Measurements from ENCODE around the gene IL17C.

The IL17C gene

DNA sequence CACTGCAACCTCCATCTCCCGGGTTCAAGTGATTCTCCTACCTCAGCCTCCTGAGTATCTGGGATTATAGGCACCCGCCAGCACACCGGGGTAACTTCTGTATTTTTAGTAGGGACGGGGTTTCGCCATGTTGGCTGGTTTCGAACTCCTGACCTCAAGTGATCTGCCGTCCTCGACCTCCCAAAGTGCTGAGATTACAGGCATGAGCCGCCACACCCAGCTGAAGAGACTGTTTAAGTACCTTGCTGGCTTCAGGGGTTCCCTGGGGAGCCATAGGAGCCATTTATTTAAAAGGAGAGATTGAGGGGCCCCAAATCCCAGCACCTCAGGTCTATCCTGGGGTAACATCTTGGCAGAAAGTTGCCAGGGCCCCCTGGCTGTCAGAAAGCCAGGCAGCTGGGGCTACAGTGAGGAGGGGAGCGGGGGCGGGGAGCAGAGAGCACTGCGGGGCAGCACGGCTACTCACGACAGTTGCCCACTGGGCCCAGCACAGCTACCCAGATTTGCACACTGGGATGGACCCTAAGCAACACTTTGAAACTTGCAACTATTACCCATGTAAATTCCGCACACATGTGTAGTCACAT lies 46.3 kb downstream of the IL17C start:
- no peak for DNase-seq (ENCODE audit: low read depth, low spot score)

DNA sequence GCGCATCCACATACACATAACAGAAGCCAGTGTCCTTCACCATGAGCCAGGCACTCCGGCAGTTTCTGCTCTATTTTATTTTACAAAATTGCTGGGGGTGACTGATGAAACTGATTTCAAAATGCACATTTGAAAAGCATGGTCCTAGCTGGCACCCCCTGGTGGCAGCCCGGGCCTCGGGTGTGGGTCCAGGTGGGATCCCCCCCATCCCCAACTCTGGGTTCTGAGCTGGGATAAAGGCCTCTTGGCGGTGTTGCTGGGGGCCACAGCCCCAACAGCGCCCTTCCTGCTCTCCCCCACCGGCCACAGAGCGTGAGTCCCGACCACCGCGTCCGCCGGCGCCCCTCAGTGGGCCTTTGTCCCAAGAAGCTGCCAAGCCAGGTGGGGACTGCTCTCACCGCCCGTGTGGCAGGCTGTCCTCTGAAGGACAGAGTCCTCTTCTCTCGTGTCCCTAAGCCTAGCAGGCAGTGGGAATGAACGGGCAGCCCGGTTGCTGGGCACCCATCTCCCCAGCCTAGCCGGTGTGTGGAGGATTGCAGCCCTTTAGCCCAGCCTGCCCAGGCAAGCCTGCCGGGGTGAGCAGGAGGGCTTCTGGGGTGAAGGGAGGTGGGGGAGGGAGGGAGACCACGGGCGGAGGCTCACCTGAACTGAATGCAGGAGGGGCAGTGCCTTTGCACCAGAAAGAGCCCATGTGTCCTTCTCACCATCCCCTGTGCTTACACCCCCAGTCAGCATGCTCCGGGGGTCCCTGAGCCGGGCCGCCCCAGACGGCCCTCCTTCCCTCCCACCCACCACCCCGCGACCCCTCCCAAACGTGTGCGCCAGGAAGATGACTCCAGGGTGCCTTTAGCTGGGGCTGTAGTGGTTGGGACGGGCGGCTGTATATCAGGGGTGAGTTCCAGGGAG lies 47.0 kb downstream of the IL17C start:
- no peak for DNase-seq (ENCODE audit: low read depth, low spot score)

DNA sequence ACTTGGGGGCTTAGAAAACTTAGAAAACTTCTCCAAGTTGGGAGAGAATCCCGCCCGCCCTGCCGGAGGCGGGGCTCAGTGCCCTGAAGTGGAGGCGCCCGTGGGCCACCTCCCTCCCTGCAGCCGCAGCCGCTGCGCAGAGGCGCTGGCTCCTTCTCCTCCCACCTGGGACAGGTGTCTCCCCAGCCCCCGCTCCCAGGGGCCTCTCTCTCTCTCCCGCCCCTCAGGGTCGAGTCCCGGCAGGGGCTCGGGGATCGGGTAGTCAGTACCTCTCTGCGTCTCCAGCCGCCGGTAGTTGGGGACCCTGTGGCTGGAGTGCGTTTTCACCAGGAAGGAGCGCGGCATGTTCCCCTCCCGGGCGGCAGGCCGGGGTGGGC lies 47.7 kb downstream of the IL17C start:
- DNase-seq (ENCODE audit: low read depth, low spot score) = no peak

DNA sequence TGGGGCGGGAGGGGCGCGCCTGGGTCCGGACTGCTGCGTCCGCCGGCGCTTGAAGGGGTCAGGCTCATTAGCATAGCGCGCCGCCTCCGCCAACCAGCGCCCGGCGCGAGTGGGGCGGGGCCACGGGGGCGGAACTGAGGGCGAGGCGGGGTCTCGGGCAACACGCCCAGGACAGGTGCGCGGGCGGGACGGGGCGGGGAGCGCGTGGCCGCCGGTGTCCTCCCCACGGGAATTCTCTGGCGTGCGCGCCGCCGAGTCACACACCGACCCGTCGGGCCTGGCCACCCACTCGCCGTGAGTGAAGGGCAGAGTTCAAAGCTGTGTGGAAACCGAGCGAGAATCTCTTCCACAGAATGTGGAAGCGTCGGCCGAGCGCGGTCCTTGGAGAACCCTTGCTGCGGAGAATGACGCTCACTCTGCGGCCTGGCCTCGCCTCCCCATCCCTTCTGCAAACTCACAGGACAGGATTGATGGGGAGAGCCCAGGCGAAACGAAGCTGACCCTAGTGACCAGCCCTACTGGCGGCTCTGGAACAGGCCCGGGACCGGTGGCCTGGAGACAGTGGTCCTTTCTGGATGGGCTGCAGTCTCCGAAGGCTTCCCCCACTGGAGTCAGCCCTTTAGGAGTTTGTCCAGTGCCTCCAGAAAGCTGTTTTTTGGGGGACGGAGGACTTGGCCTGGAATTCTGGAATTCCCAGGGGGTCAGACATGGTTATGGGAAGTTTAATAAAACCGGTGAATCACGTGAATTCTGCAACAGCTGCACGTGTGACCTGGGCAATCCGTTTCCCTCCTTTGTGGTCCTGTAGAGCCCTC lies 48.3 kb downstream of the IL17C start, which contains the start of gene SNAI3:
Gene SNAI3 (minus strand): TSS at position 69 of the 815 bp plus-strand sequence. CDS start 101 bp downstream, outside the sequence.
- DNase-seq (ENCODE audit: low read depth, low spot score) = no peak

DNA sequence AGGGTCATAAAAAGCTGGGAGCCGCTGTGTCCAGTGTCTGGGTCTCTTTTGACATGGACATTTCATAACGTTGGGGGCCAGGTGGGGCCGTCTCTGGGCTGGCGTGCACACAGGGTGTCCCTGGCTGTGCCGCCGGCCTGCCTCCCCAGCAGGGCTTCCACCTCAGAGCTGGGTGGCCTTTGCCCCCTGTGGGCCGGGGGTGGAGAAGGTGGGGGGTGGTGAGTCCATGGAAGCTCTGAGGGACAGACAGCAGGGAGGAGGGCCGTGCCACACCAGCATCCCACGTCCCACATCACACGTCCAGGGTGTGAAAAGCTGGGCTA lies 48.8 kb downstream of the IL17C start:
- DNase-seq (ENCODE audit: low read depth, low spot score) = no peak

DNA sequence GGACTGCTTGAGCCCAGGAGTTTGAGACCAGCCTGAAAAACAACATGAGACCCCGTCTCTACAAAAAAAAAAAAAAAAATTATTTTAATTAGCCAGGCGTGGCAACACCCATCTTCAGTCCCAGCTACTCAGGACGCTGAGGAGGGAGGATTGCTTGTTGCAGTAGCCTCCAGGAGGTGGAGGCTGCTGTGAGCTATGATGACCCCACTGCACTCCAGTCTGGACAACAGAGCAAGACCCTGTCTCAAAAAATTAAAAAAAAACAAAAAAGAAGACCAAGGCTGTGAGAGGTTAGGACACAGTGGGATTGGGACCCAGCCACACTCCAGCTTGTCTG lies 49.3 kb downstream of the IL17C start:
- DNase-seq (ENCODE audit: low read depth, low spot score) = no peak

DNA sequence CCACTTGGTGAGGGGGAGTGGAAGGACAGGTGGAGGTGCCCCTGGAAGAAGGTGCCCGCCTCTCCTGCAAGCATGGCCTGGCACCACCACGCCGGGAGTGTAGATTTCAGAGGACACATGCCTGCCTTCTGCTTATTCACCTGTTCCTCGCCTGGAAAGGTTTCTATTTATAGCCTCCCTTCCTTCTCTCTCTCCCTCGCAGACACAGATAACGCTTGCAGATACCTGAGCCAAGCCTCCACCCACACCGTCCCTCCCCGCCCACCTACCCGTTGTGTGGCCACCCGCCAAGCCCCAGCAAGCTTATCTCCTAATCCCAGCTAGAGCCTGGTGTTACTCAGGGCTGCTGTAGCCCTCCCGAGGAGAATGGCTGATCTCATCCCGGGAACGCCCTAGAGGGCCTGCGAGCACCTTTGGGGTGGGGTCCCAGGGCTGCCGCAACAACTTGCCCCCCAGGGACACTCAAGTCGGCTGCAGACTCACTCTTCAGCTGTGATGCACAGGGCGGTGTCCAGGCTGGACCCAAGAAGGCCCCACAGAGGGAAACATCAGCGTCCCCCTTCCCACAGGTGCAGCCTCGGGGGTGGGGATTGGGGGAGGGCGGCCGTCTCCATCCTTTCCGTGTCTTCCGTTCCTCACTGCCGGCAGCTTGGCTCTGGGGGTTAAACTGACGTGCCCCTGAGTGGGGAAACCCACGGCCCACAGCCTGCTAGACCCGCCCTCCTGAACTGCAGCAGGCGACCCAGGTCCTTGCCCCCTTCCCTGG lies 49.8 kb downstream of the IL17C start:
- no peak for DNase-seq (ENCODE audit: low read depth, low spot score)
